Measurements from ENCODE around the gene XPR1.
"Not testable (repeated sequence)": the region's sequence is repeated elsewhere in the genome, so short reads cannot be mapped to it uniquely, and the experiment has no call there.

Gene XPR1

DNA sequence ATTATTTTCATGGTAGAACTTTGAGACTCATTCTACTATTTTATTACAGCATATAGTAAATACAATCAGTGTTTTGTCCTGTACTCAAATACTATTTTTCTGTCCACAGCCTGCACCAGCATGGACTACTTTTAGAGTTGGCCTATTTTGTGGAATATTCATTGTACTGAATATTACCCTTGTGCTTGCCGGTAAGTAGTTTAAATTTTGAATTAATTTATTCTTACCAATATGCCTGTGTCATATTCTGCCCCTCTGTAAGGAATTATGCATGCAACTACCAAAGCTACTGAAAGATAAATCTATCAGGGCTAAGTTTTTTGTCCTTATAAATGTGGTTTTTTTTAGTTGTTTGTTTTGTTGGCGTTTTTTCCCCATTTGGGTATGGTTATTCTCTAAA is 179.5 kb downstream of the XPR1 start:
- in situ Hi-C loops (cut with MboI; ENCODE audit: low sequenced_read_pairs, unreplicated experiment), result no loop called here
- TF ChIP-seq, protein P1, sequence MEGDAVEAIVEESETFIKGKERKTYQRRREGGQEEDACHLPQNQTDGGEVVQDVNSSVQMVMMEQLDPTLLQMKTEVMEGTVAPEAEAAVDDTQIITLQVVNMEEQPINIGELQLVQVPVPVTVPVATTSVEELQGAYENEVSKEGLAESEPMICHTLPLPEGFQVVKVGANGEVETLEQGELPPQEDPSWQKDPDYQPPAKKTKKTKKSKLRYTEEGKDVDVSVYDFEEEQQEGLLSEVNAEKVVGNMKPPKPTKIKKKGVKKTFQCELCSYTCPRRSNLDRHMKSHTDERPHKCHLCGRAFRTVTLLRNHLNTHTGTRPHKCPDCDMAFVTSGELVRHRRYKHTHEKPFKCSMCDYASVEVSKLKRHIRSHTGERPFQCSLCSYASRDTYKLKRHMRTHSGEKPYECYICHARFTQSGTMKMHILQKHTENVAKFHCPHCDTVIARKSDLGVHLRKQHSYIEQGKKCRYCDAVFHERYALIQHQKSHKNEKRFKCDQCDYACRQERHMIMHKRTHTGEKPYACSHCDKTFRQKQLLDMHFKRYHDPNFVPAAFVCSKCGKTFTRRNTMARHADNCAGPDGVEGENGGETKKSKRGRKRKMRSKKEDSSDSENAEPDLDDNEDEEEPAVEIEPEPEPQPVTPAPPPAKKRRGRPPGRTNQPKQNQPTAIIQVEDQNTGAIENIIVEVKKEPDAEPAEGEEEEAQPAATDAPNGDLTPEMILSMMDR (IDR thresholded peaks at IDR 0.05; ENCODE audit: borderline replicate concordance, control extremely low read depth, extremely low read depth, insufficient read depth, missing control alignments), result no peak
- DNase-seq (ENCODE audit: low spot score), result no peak

DNA sequence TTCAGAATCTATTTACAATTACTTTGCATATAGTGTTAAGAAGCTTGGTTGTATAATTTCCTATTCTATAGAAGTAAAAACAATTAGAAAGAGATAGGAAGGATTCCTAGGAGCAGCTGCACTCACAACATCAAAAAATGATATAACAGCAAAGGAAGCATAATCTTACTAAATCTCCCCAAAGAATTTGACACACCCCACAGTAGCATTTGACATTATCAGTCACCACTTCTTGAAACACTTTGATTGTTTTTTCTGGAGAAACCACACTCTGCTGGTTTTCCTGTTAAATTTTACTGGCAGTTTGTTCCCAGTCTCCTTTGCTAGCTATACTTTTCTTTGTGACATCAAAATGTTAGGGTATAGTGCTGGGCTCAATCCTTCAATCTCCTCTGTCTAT is 180.1 kb downstream of the XPR1 start:
- no peak for DNase-seq (ENCODE audit: low spot score)
- TF ChIP-seq, protein P1 (IDR thresholded peaks at IDR 0.05; ENCODE audit: borderline replicate concordance, control extremely low read depth, extremely low read depth, insufficient read depth, missing control alignments), result no peak
- in situ Hi-C loops (cut with MboI; ENCODE audit: low sequenced_read_pairs, unreplicated experiment), result no loop called here

- no peak for DNase-seq (ENCODE audit: low spot score)
- TF ChIP-seq, protein P1 (IDR thresholded peaks at IDR 0.05; ENCODE audit: borderline replicate concordance, control extremely low read depth, extremely low read depth, insufficient read depth, missing control alignments), result no peak
- in situ Hi-C loops (cut with MboI; ENCODE audit: low sequenced_read_pairs, unreplicated experiment), result no loop called here
Observed at GRCh38 chr1:180814258-180814657, 182.4 kb downstream of the XPR1 start.

DNA sequence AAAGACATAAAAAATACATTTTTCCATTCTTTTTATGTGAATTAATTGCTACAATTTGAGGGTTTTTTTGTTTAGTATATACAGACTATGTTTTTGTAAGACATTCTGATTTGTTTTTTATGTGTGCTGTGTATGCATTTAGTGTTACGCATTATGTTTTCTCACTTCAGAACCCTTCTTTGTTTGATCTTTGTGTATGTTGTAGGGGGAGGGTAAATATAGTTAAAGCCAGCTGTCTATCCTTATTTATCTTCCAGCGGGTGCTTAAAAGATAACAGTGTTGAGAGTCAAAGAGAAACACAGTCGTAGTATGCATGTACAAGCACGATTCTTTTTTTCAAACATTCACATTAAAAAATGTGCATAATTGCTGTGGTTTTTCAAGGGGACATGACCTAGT is 183.4 kb downstream of the XPR1 start:
- DNase-seq (ENCODE audit: low spot score), result no peak
- TF ChIP-seq, protein P1 (IDR thresholded peaks at IDR 0.05; ENCODE audit: borderline replicate concordance, control extremely low read depth, extremely low read depth, insufficient read depth, missing control alignments), result no peak
- in situ Hi-C loops (cut with MboI; ENCODE audit: low sequenced_read_pairs, unreplicated experiment), result no loop called here

- in situ Hi-C loops (cut with MboI; ENCODE audit: low sequenced_read_pairs, unreplicated experiment), result no loop called here
- TF ChIP-seq, protein P1 (IDR thresholded peaks at IDR 0.05; ENCODE audit: borderline replicate concordance, control extremely low read depth, extremely low read depth, insufficient read depth, missing control alignments), result no peak
- DNase-seq (ENCODE audit: low spot score), result no peak
Observed at GRCh38 chr1:180816132-180816531, 184.3 kb downstream of the XPR1 start.

DNA sequence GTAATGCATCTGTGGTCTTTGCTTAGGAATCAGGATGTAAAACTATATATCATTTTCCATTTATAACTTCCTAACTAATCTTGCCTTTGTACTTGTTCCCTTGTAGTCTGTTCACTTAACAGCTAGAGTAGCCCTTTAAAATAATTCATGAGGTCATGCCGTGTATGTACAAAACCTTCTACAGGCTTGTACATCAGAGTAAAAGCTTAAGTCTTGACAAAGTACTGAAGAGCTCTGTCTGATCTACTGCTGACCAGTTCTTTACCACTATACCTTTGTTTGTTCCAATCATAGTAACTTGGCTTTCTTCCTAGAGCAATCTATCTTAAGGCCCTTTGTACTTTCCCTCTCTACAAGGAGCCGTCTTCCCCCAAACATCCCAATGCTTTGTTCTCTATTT is 190.1 kb downstream of the XPR1 start:
- TF ChIP-seq, protein P1 (IDR thresholded peaks at IDR 0.05; ENCODE audit: borderline replicate concordance, control extremely low read depth, extremely low read depth, insufficient read depth, missing control alignments), result no peak
- no peak for DNase-seq (ENCODE audit: low spot score)
- in situ Hi-C loops (cut with MboI; ENCODE audit: low sequenced_read_pairs, unreplicated experiment), result no loop called here

- in situ Hi-C loops (cut with MboI; ENCODE audit: low sequenced_read_pairs, unreplicated experiment); DNase-seq (ENCODE audit: low spot score): not testable (repeated sequence)
Observed at GRCh38 chr1:180831507-180831906, 199.7 kb downstream of the XPR1 start.

- DNase-seq (ENCODE audit: low spot score); in situ Hi-C loops (cut with MboI; ENCODE audit: low sequenced_read_pairs, unreplicated experiment): not testable (repeated sequence)
Observed at GRCh38 chr1:180833180-180833579, 201.4 kb downstream of the XPR1 start.
